Measurements from ENCODE around the gene EID2.
A peak's percentile ranks its signal among the peaks of the same experiment; 100 is the strongest.

The EID2 gene

GRCh38 chr19:39533003-39533512 lies 6.9 kb downstream of the EID2 start:
- no peak for FAIRE-seq

GRCh38 chr19:39532233-39533002 lies 7.5 kb downstream of the EID2 start, which contains the start of gene EID2B:
Gene EID2B (minus strand): TSS chr19:39532852. CDS start chr19:39532802, 50 bp downstream.
- peak; percentile 89 for FAIRE-seq

- FAIRE-seq = no peak
Measured at GRCh38 chr19:39531834-39532232, 8.1 kb downstream of the EID2 start.

GRCh38 chr19:39525205-39525604 lies 14.8 kb downstream of the EID2 start:
- FAIRE-seq = no peak

- no peak for FAIRE-seq
Measured at GRCh38 chr19:39524495-39524894, 15.5 kb downstream of the EID2 start.

- no peak for FAIRE-seq
Measured at GRCh38 chr19:39520541-39521484, 19.1 kb downstream of the EID2 start.

- FAIRE-seq = no peak
Measured at GRCh38 chr19:39518975-39519374, 21.0 kb downstream of the EID2 start.

- no peak for FAIRE-seq
Measured at GRCh38 chr19:39518458-39518857, 21.5 kb downstream of the EID2 start.

GRCh38 chr19:39517432-39517831 lies 22.5 kb downstream of the EID2 start:
- FAIRE-seq = no peak

- FAIRE-seq = no peak
Measured at GRCh38 chr19:39516270-39516669, 23.7 kb downstream of the EID2 start.

- FAIRE-seq = no peak
Measured at GRCh38 chr19:39515551-39516191, 24.3 kb downstream of the EID2 start.

GRCh38 chr19:39514840-39515550 lies 25.0 kb downstream of the EID2 start, which contains the start of gene SELENOV:
Gene SELENOV (plus strand): TSS chr19:39515139. CDS start chr19:39515213, 74 bp downstream.
- FAIRE-seq = no peak

GRCh38 chr19:39512988-39513387 lies 27.0 kb downstream of the EID2 start:
- FAIRE-seq = no peak

- FAIRE-seq = no peak
Measured at GRCh38 chr19:39509233-39509632, 30.7 kb downstream of the EID2 start.

GRCh38 chr19:39508629-39509028 lies 31.3 kb downstream of the EID2 start:
- FAIRE-seq = no peak

GRCh38 chr19:39507715-39508364 lies 32.1 kb downstream of the EID2 start:
- no peak for FAIRE-seq

- FAIRE-seq = no peak
Measured at GRCh38 chr19:39506944-39507714, 32.8 kb downstream of the EID2 start.

- FAIRE-seq = no peak
Measured at GRCh38 chr19:39506598-39506943, 33.4 kb downstream of the EID2 start.

GRCh38 chr19:39502640-39503417 lies 37.1 kb downstream of the EID2 start:
- FAIRE-seq = no peak

GRCh38 chr19:39501340-39501739 lies 38.6 kb downstream of the EID2 start:
- no peak for FAIRE-seq

All from G401.6 (cell line).